Pancreas (tissue), 10 donors: Measurements from ENCODE around the gene SRD5A3. TPM values are rescaled to one million over a fixed set of nuclear protein-coding genes. Genes with fewer than 3 reads are reported as not detected.
A peak's percentile ranks its signal among the peaks of the same experiment; 100 is the strongest.
"Not testable (repeated sequence)": the region's sequence is repeated elsewhere in the genome, so short reads cannot be mapped to it uniquely, and the experiment has no call there.

Source experiments
- ATAC-seq, 4 donors: fragments of 200-7000 bp; cut with Tn5 transposase; one replicate each; pipeline versions ENCODE4 v1.8.0 to v1.9.1; 2020; ENCODE audit warnings: mild to moderate bottlenecking in 4 of 4, moderate library complexity in 4 of 4
- DNase-seq, 6 donors: peaks; one replicate each; pipeline ENCODE4 v3.0.0-alpha.2; 2020
- FAIRE-seq: peaks from 2 replicates; lab custom pipeline; 2012; peaks lifted over from hg19 to GRCh38; lab: Jason Lieb, UNC
- H3K27ac ChIP-seq, 4 donors: fragments of 200-600 bp; sonication (generic); 1 replicate in 3 of 4; 2 replicates in 1 of 4; pipeline versions ENCODE4 v1.5.0 to v1.8.0; 2020
- H3K27me3 ChIP-seq, 4 donors: fragments of 200-600 bp; one replicate each; pipeline ENCODE4 v1.8.0; 2021
- H3K36me3 ChIP-seq, 3 donors: fragments of 200-600 bp; sonication (generic) in 1 of 3; one replicate each; pipeline versions ENCODE4 v1.5.0 to v1.8.0; 2020 to 2021
- H3K4me1 ChIP-seq, 3 donors: fragments of 200-600 bp; one replicate each; pipeline ENCODE4 v1.8.0; 2021
- H3K4me3 ChIP-seq, 4 donors: fragments of 200-600 bp; sonication (generic) in 2 of 4; one replicate each; pipeline versions ENCODE4 v1.5.0 to v1.8.0; 2020 to 2021
- H3K9me3 ChIP-seq, 4 donors: fragments of 200-600 bp; one replicate each; pipeline ENCODE4 v1.8.0; 2021
- CTCF ChIP-seq, 4 donors: fragments of 200-600 bp; sonication (generic) in 3 of 4; IDR thresholded peaks; one replicate each; pipeline versions ENCODE4 v1.5.0 to v1.8.0; 2021; ENCODE audit warnings: antibody characterized with exemption in 4 of 4
- WGBS, 2 donors: extraction: QIAGEN DNeasy Blood & Tissue Kit; methylation state at CpG; one replicate each; pipeline ENCODE4 v1.1.7; 2013; 5-methylcytosine and 5-hydroxymethylcytosine counted together
- intact Hi-C, 3 donors: fragments of 100-400 bp; cut with DNase I; formaldehyde crosslinking; loops; one replicate each; pipeline versions ENCODE4 v1.11.1 to v1.14.2; 2022
- polyA plus RNA-seq, 2 donors: library from polyadenylated mRNA; stranded (reverse); fragments of 200-250 nt; gene quantifications; one replicate each; pipeline ENCODE4 v1.2.3, GENCODE V29; 2013
- total RNA-seq, 6 donors: library from RNA; stranded (reverse); fragmentation: NEBNext Ultra II Directional in 4 of 6; extraction: Animal tissue kit (Norgen Biotek cat#: 25700) in 4 of 6; gene quantifications; one replicate each; pipeline versions ENCODE4 v1.2.1 to v1.2.4, GENCODE V29; 2021 to 2023
- donor health status: healthy with polysubstance abuse.
- donor health status: DM: no; HTN: no; CAD: no; lungs with moderate emphysema.
- donor health status: DM: no; HTN: no; CAD: no.
- donor health status: control.
- donor health status: control.
- donor health status: Bipolar disorder and iron deficiency.
- donor health status: DM: yes; HTN: yes; CAD: no.
- donor health status: DM: no; HTN: no; CAD: no.
- donor health status: DM: no; HTN: no; CAD: no.
- donor health status: DM: yes; HTN: yes; CAD: no.

SRD5A3 gene
- total and polyA plus RNA-seq, 8 donors: 7.1 to 14.3 (median 10.0) TPM

GRCh38 chr4:55345054-55345453 lies 988 bp upstream of the SRD5A3 start:
- peaks cover 0 to 9% (median 6%) of the 10 kb centered on the region in 3 donors for H3K4me1 ChIP-seq
- no peaks in the 10 kb centered on the region for H3K9me3 ChIP-seq
- H3K36me3 ChIP-seq: no peaks in the 10 kb centered on the region
- no peak overlapping the region for H3K4me3 ChIP-seq
- 76 to 83% methylated on average over 3 of the region's 3 CpGs for WGBS, 2 donors
- no peaks in the 10 kb centered on the region for H3K27me3 ChIP-seq
- DNase-seq (no peak), FAIRE-seq (no peak), ATAC-seq (no peak)
- H3K27ac ChIP-seq: no peak overlapping the region
- intact Hi-C loops: loop anchor here in 1 of 3 donors (10.0 kb wide), 1 partner anchor 210 kb away; no protein-coding TSS in a partner anchor
- no peak for TF ChIP-seq CTCF (IDR thresholded peaks at IDR 0.05)

GRCh38 chr4:55346851-55347255 lies 811 bp downstream of the SRD5A3 start:
- Histone ChIP-seq H3K27ac (peak overlapping the region; percentile 90 to 99 (median 95)), H3K36me3 (no peaks in the 10 kb centered on the region), H3K9me3 (no peaks in the 10 kb centered on the region), H3K4me3 (peak overlapping the region; percentile 38 to 75 (median 70)), H3K27me3 (no peaks in the 10 kb centered on the region), H3K4me1 (peaks cover 0 to 9% (median 6%) of the 10 kb centered on the region in 3 donors)
- intact Hi-C loops: loop anchor here in 1 of 3 donors (10.0 kb wide), 1 partner anchor 208 kb away; no protein-coding TSS in a partner anchor
- WGBS, 2 donors: 17 to 22% methylated on average over 16 of the region's 16 CpGs
- peak in 4 of 6 donors; percentile 9 to 62 (median 27) for DNase-seq
- ATAC-seq: peak; percentile 29 to 46 (median 39)
- FAIRE-seq: no peak
- TF ChIP-seq CTCF (IDR thresholded peaks at IDR 0.05): no peak

GRCh38 chr4:55347610-55348228 lies 1.7 kb downstream of the SRD5A3 start:
- Histone ChIP-seq H3K27me3 (no peaks in the 10 kb centered on the region), H3K9me3 (no peaks in the 10 kb centered on the region), H3K27ac (peak overlapping the region in 3 of 4 donors; percentile 90 to 99 (median 97)), H3K36me3 (no peaks in the 10 kb centered on the region), H3K4me1 (peaks cover 0 to 9% (median 6%) of the 10 kb centered on the region in 3 donors), H3K4me3 (no peak overlapping the region)
- intact Hi-C loops: loop anchor here in 1 of 3 donors (10.0 kb wide), 1 partner anchor 207 kb away; no protein-coding TSS in a partner anchor
- WGBS, 2 donors: 79 to 83% methylated on average over 3 of the region's 3 CpGs
- TF ChIP-seq CTCF (IDR thresholded peaks at IDR 0.05): no peak
- ATAC-seq: no peak
- no peak for DNase-seq
- no peak for FAIRE-seq

- FAIRE-seq: no peak
- no peak for TF ChIP-seq CTCF (IDR thresholded peaks at IDR 0.05)
- WGBS, 2 donors: 50 to 54% methylated on average over 3 of the region's 3 CpGs
- Histone ChIP-seq H3K27ac (no peak overlapping the region), H3K4me1 (peaks cover 0 to 9% (median 6%) of the 10 kb centered on the region in 3 donors), H3K36me3 (no peaks in the 10 kb centered on the region), H3K27me3 (no peaks in the 10 kb centered on the region), H3K4me3 (no peak overlapping the region), H3K9me3 (no peaks in the 10 kb centered on the region)
- ATAC-seq: no peak
- DNase-seq: no peak
- intact Hi-C loops: loop anchor here in 1 of 3 donors (10.0 kb wide), 1 partner anchor 206 kb away; no protein-coding TSS in a partner anchor
These were observed 2.4 kb downstream of the SRD5A3 start for GRCh38 chr4:55348466-55348865.

- H3K9me3 ChIP-seq, H3K27me3 ChIP-seq, H3K36me3 ChIP-seq, H3K27ac ChIP-seq, ATAC-seq, DNase-seq, intact Hi-C loops, H3K4me1 ChIP-seq, H3K4me3 ChIP-seq, FAIRE-seq: not testable (repeated sequence)
- 94 to 97% methylated on average over 10 of the region's 10 CpGs for WGBS, 2 donors
These were observed 4.8 kb downstream of the SRD5A3 start for GRCh38 chr4:55350870-55351269.
